Skeletal muscle tissue (tissue), 4 donors: ENCODE measurements around the gene CDK5RAP2. TPM values are rescaled to one million over a fixed set of nuclear protein-coding genes. Genes with fewer than 3 reads are reported as not detected.

Experiments used
- H3K27ac ChIP-seq: one replicate; pipeline ENCODE4 v1.7.0; 2013; ENCODE audit warnings: mild to moderate bottlenecking, low read depth, low read length, inconsistent platforms
- H3K27me3 ChIP-seq, 3 donors: one replicate each; pipeline ENCODE4 v1.7.0; 2013; ENCODE audit warnings: low read length in 3 of 3; ENCODE audit not compliant: control insufficient read depth in 3 of 3, insufficient read depth in 3 of 3
- H3K36me3 ChIP-seq, 3 donors: one replicate each; pipeline ENCODE4 v1.7.0; 2013; ENCODE audit warnings: low read length in 3 of 3; ENCODE audit not compliant: control insufficient read depth in 3 of 3, insufficient read depth in 3 of 3
- H3K4me1 ChIP-seq, 3 donors: one replicate each; pipeline ENCODE4 v1.7.0; 2013; ENCODE audit warnings: low read length in 3 of 3, mild to moderate bottlenecking in 3 of 3; ENCODE audit not compliant: control insufficient read depth in 3 of 3, insufficient read depth in 3 of 3
- H3K4me3 ChIP-seq, 3 donors: one replicate each; pipeline ENCODE4 v1.7.0; 2013; ENCODE audit warnings: low read length in 3 of 3
- H3K9ac ChIP-seq, 3 donors: one replicate each; pipeline ENCODE4 v1.7.0; 2013; ENCODE audit warnings: low read length in 3 of 3, mild to moderate bottlenecking in 3 of 3, moderate library complexity in 2 of 3, low read depth in 1 of 3
- H3K9me3 ChIP-seq, 3 donors: one replicate each; pipeline ENCODE4 v1.7.0; 2013; ENCODE audit warnings: low read length in 3 of 3; ENCODE audit not compliant: control insufficient read depth in 3 of 3
- total RNA-seq: library from RNA; depleted of rRNA; stranded (reverse); fragments of >200 nt; gene quantifications from one replicate; pipeline ENCODE4 v1.2.3, GENCODE V29; 2014
- donor health status: Osteomylitis.

Gene CDK5RAP2
- total RNA-seq, 1 donor from 2014 or later: 38.1 TPM

GRCh38 chr9:120592210-120592609 is 12.2 kb upstream of the CDK5RAP2 start:
- Histone ChIP-seq H3K4me1 (no peaks in the 10 kb centered on the region), H3K27ac (no peak overlapping the region), H3K9ac (no peak overlapping the region), H3K36me3 (no peaks in the 10 kb centered on the region), H3K9me3 (no peaks in the 10 kb centered on the region), H3K4me3 (no peak overlapping the region), H3K27me3 (no peaks in the 10 kb centered on the region)

- H3K9me3 ChIP-seq: no peaks in the 10 kb centered on the region
- peaks cover 0 to 7% (median 0%) of the 10 kb centered on the region in 3 donors for H3K4me1 ChIP-seq
- no peak overlapping the region for H3K27ac ChIP-seq
- H3K36me3 ChIP-seq: no peaks in the 10 kb centered on the region
- H3K4me3 ChIP-seq: no peak overlapping the region
- no peak overlapping the region for H3K9ac ChIP-seq
- no peaks in the 10 kb centered on the region for H3K27me3 ChIP-seq
Observed at GRCh38 chr9:120587328-120587727, 7.4 kb upstream of the CDK5RAP2 start.

- H3K9ac ChIP-seq: no peak overlapping the region
Observed at GRCh38 chr9:120583958-120584369, 4.0 kb upstream of the CDK5RAP2 start.

GRCh38 chr9:120579139-120580050 is 572 bp downstream of the CDK5RAP2 start:
- peak overlapping the region; percentile 79 for H3K27ac ChIP-seq
- no peaks in the 10 kb centered on the region for H3K9me3 ChIP-seq
- no peaks in the 10 kb centered on the region for H3K36me3 ChIP-seq
- H3K9ac ChIP-seq: peak overlapping the region; percentile 94 to 95 (median 94)
- no peaks in the 10 kb centered on the region for H3K27me3 ChIP-seq
- peak overlapping the region; percentile 86 to 96 (median 93) for H3K4me3 ChIP-seq
- peaks cover 11 to 24% (median 15%) of the 10 kb centered on the region in 3 donors for H3K4me1 ChIP-seq

More at GRCh38 chr9:120583958-120584369, 4.0 kb upstream of the CDK5RAP2 start:
- H3K36me3 ChIP-seq: no peaks in the 10 kb centered on the region
- H3K4me3 ChIP-seq: no peak overlapping the region
- H3K27me3 ChIP-seq: no peaks in the 10 kb centered on the region
- peaks cover 7 to 18% (median 8%) of the 10 kb centered on the region in 3 donors for H3K4me1 ChIP-seq
- no peaks in the 10 kb centered on the region for H3K9me3 ChIP-seq
- H3K27ac ChIP-seq: peak overlapping the region; percentile 74

GRCh38 chr9:120574473-120574872 is 5.5 kb downstream of the CDK5RAP2 start:
- Histone ChIP-seq H3K27me3 (no peaks in the 10 kb centered on the region), H3K4me3 (no peak overlapping the region), H3K27ac (no peak overlapping the region), H3K9me3 (no peaks in the 10 kb centered on the region), H3K36me3 (peaks cover 7 to 13% (median 10%) of the 10 kb centered on the region in 3 donors), H3K4me1 (peaks cover 32 to 49% (median 32%) of the 10 kb centered on the region in 3 donors), H3K9ac (no peak overlapping the region)

GRCh38 chr9:120572472-120572871 is 7.5 kb downstream of the CDK5RAP2 start:
- Histone ChIP-seq H3K4me1 (peaks cover 21 to 37% (median 23%) of the 10 kb centered on the region in 3 donors), H3K27ac (peak overlapping the region; percentile 72), H3K4me3 (no peak overlapping the region), H3K9me3 (no peaks in the 10 kb centered on the region), H3K9ac (peak overlapping the region in 1 of 3 donors; percentile 0), H3K36me3 (peaks cover 15 to 31% (median 24%) of the 10 kb centered on the region in 3 donors), H3K27me3 (no peaks in the 10 kb centered on the region)

GRCh38 chr9:120571443-120572257 is 8.3 kb downstream of the CDK5RAP2 start:
- H3K4me3 ChIP-seq: no peak overlapping the region
- no peaks in the 10 kb centered on the region for H3K27me3 ChIP-seq
- peak overlapping the region; percentile 34 to 65 (median 51) for H3K9ac ChIP-seq
- peak overlapping the region; percentile 72 for H3K27ac ChIP-seq
- no peaks in the 10 kb centered on the region for H3K9me3 ChIP-seq
- peaks cover 15 to 37% (median 26%) of the 10 kb centered on the region in 3 donors for H3K36me3 ChIP-seq
- peaks cover 21 to 37% (median 23%) of the 10 kb centered on the region in 3 donors for H3K4me1 ChIP-seq

GRCh38 chr9:120570296-120570695 is 9.7 kb downstream of the CDK5RAP2 start:
- no peak overlapping the region for H3K4me3 ChIP-seq
- H3K27ac ChIP-seq: no peak overlapping the region
- H3K9me3 ChIP-seq: no peaks in the 10 kb centered on the region

GRCh38 chr9:120569556-120569955 is 10.4 kb downstream of the CDK5RAP2 start:
- Histone ChIP-seq H3K9me3 (no peaks in the 10 kb centered on the region), H3K27me3 (no peaks in the 10 kb centered on the region), H3K4me3 (no peak overlapping the region), H3K36me3 (peaks cover 17 to 52% (median 40%) of the 10 kb centered on the region in 3 donors), H3K27ac (no peak overlapping the region), H3K4me1 (peaks cover 21 to 37% (median 23%) of the 10 kb centered on the region in 3 donors), H3K9ac (peak overlapping the region in 1 of 3 donors; percentile 23)

More at GRCh38 chr9:120570296-120570695, 9.7 kb downstream of the CDK5RAP2 start:
- Histone ChIP-seq H3K4me1 (peaks cover 21 to 37% (median 23%) of the 10 kb centered on the region in 3 donors), H3K27me3 (no peaks in the 10 kb centered on the region), H3K9ac (no peak overlapping the region), H3K36me3 (peaks cover 17 to 46% (median 36%) of the 10 kb centered on the region in 3 donors)
